ENCODE data around the gene SERPINA4. TPM values are rescaled to one million over a fixed set of nuclear protein-coding genes. Genes with fewer than 3 reads are reported as not detected.
A peak's percentile ranks its signal among the peaks of the same experiment; 100 is the strongest.

Gene SERPINA4
- total and polyA plus RNA-seq, 2 of the 13 experiments (the other 11 are each of a cell fraction or from before 2014, with no cell fraction given) = 39.1 to 57.8 TPM

GRCh38 chr14:94599656-94600004, 38.4 kb downstream of the SERPINA4 start (continued):
- TF ChIP-seq ZNF687 (CRISPR knock-in tag; IDR thresholded peaks at IDR 0.05) (peak; percentile 9; the same call in 1 of the 2 replicates), ZNF333 (CRISPR knock-in tag; IDR thresholded peaks at IDR 0.05; ENCODE audit: borderline replicate concordance) (no peak), ZNF280B (CRISPR knock-in tag; IDR thresholded peaks at IDR 0.05; ENCODE audit: borderline replicate concordance) (no peak), THAP11 (CRISPR knock-in tag; IDR thresholded peaks at IDR 0.05) (no peak), FOXO1 (CRISPR knock-in tag; IDR thresholded peaks at IDR 0.05) (no peak; the same call in 1 of the 2 replicates), ZNF567 (CRISPR knock-in tag; IDR thresholded peaks at IDR 0.05; ENCODE audit: borderline replicate concordance) (no peak), PHF8 (CRISPR knock-in tag; IDR thresholded peaks at IDR 0.05) (no peak), HNF4G (IDR thresholded peaks at IDR 0.05; ENCODE audit: borderline replicate concordance, low read depth, low read length) (no peak), HNF4G (CRISPR knock-in tag; IDR thresholded peaks at IDR 0.05; ENCODE audit: borderline replicate concordance, low read depth) (no peak; the same call in 1 of the 2 replicates), ZNF770 (CRISPR knock-in tag; IDR thresholded peaks at IDR 0.05) (0 out of 2 replicates have a peak, but pooled peaks have one; percentile 16), TAF1 (CRISPR knock-in tag; IDR thresholded peaks at IDR 0.05) (0 out of 2 replicates have a peak, but pooled peaks have one; percentile 6), ZNF550 (CRISPR knock-in tag; IDR thresholded peaks at IDR 0.05; ENCODE audit: borderline replicate concordance) (no peak), ZNF777 (CRISPR knock-in tag; IDR thresholded peaks at IDR 0.05) (no peak), ZNF546 (CRISPR knock-in tag; conservative IDR thresholded peaks at IDR 0.05) (0 out of 2 replicates have a peak, but pooled peaks have one; percentile 64), AHDC1 (CRISPR knock-in tag; IDR thresholded peaks at IDR 0.05; ENCODE audit: borderline replicate concordance) (no peak), NFIC (IDR thresholded peaks at IDR 0.05; ENCODE audit: low read length) (no peak), ZSCAN31 (CRISPR knock-in tag; IDR thresholded peaks at IDR 0.05; ENCODE audit: low read depth) (no peak)

Measured in HepG2 (cell line).